NB4 (cell line): ENCODE results near the gene SPCS1.
A peak's percentile ranks its signal among the peaks of the same experiment; 100 is the strongest.
"Not testable (repeated sequence)": the region's sequence is repeated elsewhere in the genome, so short reads cannot be mapped to it uniquely, and the experiment has no call there.

ENCODE experiments used
- DNase-seq: peaks from one replicate; pipeline ENCODE4 v3.0.0; 2010; ENCODE audit warnings: low read depth
- H3K4me3 ChIP-seq: one replicate; pipeline ENCODE4 v1.5.1; 2011; ENCODE audit warnings: mild to moderate bottlenecking, low read depth, low read length, moderate library complexity
- MYC ChIP-seq: IDR thresholded peaks from 2 replicates; pipeline ENCODE4 v1.6.1; 2011; ENCODE audit warnings: low read depth, low read length
- POLR2A ChIP-seq: IDR thresholded peaks from 2 replicates; pipeline ENCODE4 v1.6.1; 2011; ENCODE audit warnings: mild to moderate bottlenecking; ENCODE audit not compliant: insufficient read length; ENCODE audit errors: extremely low read depth
- TF ChIP-seq, protein P1 (sequence below): IDR thresholded peaks from 2 replicates; pipeline ENCODE4 v1.6.1; 2011; ENCODE audit warnings: low read depth, low read length
- TF ChIP-seq, protein P2 (sequence below): IDR thresholded peaks from one replicate; pipeline ENCODE4 v1.5.1; 2012; ENCODE audit warnings: low read depth, low read length

SPCS1 gene

DNA sequence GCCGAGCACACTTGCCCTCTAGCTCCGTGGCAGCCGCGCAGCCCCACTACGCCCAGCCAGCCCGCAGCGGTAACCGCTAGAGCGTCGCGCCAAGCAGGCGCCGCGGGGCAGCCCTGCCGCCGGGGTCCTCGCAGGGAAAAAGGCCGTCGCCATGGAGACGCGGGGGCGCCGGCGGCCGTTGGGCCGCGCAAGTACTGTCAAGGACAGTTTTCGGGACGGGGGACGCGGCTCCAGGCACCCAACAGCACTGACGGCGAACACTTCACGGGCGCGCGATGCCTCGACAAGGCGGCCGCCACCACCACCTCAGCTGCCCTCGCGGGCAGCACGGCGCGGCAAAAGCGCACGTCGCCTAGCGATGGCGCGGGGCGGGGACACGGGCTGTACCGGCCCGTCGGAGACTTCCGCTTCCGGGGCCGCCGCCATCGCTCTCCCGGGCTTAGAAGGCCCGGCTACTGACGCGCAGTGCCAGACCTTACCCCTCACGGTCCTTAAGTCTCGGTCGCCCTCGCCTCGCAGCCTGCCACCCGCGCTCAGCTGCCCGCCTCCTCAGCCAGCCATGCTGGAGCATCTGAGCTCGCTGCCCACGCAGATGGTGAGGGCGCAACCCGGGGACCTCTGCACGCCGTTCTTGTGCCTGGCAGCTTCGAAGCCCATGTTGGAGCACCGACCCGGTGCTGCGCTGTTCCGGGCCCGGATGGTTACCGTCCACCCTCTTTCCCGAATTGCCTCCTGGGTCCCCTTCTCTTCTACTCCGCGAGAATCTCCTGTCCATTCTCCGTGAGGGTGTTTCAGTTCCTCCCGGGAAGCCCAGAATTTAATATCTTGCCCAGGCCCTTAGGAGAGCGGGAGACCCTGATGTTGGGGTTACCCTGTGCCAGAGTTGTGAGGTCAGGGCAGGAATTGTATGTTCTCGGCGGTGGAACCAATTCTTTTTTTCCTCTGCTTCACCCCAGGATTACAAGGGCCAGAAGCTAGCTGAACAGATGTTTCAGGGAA lies at the start of gene SPCS1, which contains the start of gene GLT8D1:
Gene SPCS1 (plus strand): TSS at position 419 of the 999 bp plus-strand sequence. CDS start 141 bp downstream, at position 560.
Gene GLT8D1 (minus strand): TSS at position 104 of the 999 bp plus-strand sequence. CDS start 5,331 bp downstream, outside the sequence.
- peak within 1 kb of the TSS; percentile 92 for H3K4me3 ChIP-seq
- DNase-seq = peak; percentile 91
- TF ChIP-seq POLR2A (peak; percentile 72), MYC (peak; percentile 63)
- TF ChIP-seq, protein P1, sequence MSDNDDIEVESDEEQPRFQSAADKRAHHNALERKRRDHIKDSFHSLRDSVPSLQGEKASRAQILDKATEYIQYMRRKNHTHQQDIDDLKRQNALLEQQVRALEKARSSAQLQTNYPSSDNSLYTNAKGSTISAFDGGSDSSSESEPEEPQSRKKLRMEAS = peak; percentile 42
- TF ChIP-seq, protein P2, sequence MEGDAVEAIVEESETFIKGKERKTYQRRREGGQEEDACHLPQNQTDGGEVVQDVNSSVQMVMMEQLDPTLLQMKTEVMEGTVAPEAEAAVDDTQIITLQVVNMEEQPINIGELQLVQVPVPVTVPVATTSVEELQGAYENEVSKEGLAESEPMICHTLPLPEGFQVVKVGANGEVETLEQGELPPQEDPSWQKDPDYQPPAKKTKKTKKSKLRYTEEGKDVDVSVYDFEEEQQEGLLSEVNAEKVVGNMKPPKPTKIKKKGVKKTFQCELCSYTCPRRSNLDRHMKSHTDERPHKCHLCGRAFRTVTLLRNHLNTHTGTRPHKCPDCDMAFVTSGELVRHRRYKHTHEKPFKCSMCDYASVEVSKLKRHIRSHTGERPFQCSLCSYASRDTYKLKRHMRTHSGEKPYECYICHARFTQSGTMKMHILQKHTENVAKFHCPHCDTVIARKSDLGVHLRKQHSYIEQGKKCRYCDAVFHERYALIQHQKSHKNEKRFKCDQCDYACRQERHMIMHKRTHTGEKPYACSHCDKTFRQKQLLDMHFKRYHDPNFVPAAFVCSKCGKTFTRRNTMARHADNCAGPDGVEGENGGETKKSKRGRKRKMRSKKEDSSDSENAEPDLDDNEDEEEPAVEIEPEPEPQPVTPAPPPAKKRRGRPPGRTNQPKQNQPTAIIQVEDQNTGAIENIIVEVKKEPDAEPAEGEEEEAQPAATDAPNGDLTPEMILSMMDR = no peak

DNA sequence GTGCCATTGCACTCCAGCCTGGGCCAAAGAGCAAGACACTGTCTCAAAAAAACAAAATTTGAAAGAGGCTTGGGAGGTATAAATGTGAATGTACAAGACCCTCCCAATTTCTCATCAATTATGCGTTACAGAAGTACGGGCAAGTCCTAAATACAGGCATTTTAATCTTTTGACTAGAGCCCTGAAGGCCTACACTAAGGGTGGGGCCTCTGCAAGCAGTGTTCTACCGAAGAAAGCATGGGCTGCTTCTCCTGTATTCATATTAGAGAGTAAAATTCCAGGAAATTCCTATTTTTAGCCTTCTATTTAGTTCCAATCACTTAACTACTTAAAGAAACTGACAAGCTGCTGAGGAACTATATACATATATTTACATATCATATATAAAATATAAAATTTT lies 45.9 kb upstream of the SPCS1 start:
- no peak for DNase-seq
- H3K4me3 ChIP-seq = no peak overlapping the region
- TF ChIP-seq, protein P2 = no peak
- TF ChIP-seq POLR2A = no peak
- TF ChIP-seq MYC = no peak
- TF ChIP-seq, protein P1 = no peak

DNA sequence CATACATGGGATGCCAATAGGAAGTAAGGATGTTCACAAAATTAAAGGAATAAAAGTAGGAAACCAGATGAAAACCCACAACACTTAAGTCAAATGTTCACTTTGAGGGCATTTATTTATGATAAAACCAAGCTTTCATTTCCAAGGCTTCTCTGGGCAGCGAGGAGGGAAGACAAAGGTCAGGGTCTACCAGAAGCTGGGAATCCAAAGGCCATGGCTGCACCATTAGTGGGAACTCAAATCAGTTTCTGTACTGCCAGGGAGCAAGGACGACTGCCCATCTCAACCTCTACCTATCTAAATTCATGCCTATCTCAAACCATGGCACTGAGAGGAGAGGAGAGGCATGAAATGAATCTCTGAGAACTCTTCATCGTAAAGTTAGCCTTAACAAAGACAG lies 42.8 kb upstream of the SPCS1 start:
- H3K4me3 ChIP-seq = no peak overlapping the region
- no peak for DNase-seq
- TF ChIP-seq POLR2A (no peak), MYC (no peak)
- TF ChIP-seq, protein P2 = no peak
- TF ChIP-seq, protein P1 = no peak

DNA sequence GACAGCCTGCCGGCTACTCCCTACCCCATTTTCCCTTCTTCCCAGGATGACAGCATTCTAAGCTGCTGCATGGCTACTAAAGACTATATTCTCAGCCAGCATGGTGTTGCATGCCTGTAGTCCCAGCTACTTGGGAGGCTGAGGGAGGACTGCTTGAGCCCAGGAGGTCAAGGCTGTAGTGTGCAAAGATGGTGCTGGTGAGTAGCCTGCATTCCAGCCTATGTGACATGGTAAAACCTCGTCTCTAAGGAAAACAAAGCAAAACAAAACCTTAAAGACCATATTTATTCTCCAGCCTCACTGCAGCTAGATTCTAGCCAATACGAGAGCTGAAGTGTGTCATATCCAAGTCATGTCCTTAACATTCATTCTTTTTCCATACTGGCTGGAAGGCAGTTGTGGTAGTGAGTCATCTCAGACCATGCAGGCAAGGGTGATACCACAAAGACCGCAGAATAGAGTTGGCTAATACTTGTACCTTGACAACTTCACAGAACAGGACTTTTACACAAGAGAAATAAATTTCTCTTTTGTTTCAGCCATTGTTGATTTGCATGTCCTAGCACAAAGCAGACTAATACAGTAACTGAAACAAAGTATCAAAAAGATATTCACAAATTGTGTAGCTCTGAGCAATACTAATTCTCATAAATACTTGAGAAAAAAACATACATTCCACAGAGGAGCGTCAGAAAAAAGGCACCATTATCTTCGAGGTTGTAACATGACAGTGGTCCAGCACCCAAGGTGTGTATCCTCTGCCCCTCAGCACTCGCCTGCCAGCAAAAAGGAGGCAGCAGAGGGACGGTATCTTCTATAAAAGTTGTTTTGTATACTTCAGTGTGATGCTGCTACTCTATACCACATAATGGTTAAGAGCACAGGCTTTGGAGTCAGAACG lies 35.0 kb upstream of the SPCS1 start:
- TF ChIP-seq, protein P2 = no peak
- TF ChIP-seq MYC (peak; percentile 84), POLR2A (peak; percentile 43)
- TF ChIP-seq, protein P1 = peak; percentile 65
- DNase-seq = peak; percentile 97
- peak overlapping the region; percentile 42 for H3K4me3 ChIP-seq

DNA sequence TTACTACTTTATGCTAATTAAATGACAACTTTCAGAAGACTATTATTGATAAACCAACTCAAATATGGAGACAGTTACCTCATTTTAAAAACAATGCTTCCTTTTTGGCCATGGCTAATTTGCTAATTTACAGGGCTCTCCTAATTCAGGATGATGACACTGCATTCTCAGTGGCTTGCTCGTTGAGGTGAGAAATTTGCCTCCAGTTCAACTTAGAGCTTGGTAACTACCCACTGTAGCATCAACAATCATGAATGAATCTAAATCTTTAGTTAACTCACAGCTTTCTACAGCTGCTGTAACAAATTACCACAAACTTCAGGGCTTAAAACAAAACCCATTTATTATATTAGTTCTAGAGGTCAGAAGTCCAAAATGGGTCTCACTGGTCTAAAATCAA lies 34.2 kb upstream of the SPCS1 start:
- DNase-seq = peak; percentile 40
- H3K4me3 ChIP-seq = peak overlapping the region; percentile 42
- TF ChIP-seq, protein P1 = no peak
- TF ChIP-seq, protein P2 = no peak
- TF ChIP-seq POLR2A (no peak), MYC (no peak)

DNA sequence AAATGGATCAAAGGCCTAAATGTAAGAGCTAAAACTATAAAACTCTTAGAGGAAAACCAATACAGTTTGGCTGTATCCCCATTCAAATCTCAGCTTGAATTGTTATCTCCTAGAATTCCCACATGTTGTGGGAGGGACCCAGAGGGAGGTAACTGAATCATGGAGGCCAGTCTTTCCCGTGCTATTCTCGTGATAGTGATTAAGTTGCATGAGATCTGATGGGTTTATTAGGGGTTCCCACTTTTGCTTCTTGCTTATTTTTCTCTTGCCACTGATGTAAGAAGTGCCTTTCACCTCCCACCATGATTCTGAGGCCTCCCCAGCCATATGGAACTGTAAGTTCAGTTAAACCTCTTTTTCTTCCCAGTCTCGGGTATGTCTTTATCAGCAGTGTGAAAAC lies 29.7 kb upstream of the SPCS1 start:
- DNase-seq, H3K4me3 ChIP-seq: not testable (repeated sequence)
